ENCODE data around the gene BRCA2.

GRCh38 chr13:32277839-32278238 lies 37.5 kb upstream of the BRCA2 start:
- no peak for TF ChIP-seq MAX (IDR thresholded peaks at IDR 0.05; ENCODE audit: low read depth, low read length)
- TF ChIP-seq CTCF (IDR thresholded peaks at IDR 0.05; ENCODE audit: low read depth, low read length): no peak
- no peak for TF ChIP-seq POLR2A (IDR thresholded peaks at IDR 0.05; ENCODE audit: extremely low read depth, insufficient read length)

Data from NB4 (cell line).